DOHH2 (cell line): ENCODE measurements around the gene FHOD3.

ENCODE experiments used
- H3F3A ChIP-seq: fragments of 200-600 bp; sonication (generic), shearing (Covaris generic); 2 replicates; pipeline ENCODE4 v1.6.0; 2016; ENCODE audit warnings: antibody characterized with exemption, mild to moderate bottlenecking; ENCODE audit not compliant: control insufficient read depth, insufficient read depth
- H3K27ac ChIP-seq: fragments of 200-600 bp; sonication (generic); 2 replicates; pipeline ENCODE4 v1.5.1; 2014; ENCODE audit warnings: low read depth, mild to moderate bottlenecking, low read length, moderate library complexity
- H3K27me3 ChIP-seq: fragments of 200-600 bp; sonication (generic); 2 replicates; pipeline ENCODE4 v1.6.1; 2014; ENCODE audit warnings: mild to moderate bottlenecking, low read length, mixed read lengths; ENCODE audit not compliant: control insufficient read depth
- H3K36me3 ChIP-seq: fragments of 200-600 bp; sonication (generic); 2 replicates; pipeline ENCODE4 v1.6.1; 2014; ENCODE audit warnings: mild to moderate bottlenecking, low read length, moderate library complexity, mixed read lengths; ENCODE audit not compliant: control insufficient read depth
- H3K4me1 ChIP-seq: fragments of 200-600 bp; sonication (generic); 2 replicates; pipeline ENCODE4 v1.6.1; 2014; ENCODE audit warnings: mild to moderate bottlenecking, low read length, mixed read lengths; ENCODE audit not compliant: control insufficient read depth
- H3K4me2 ChIP-seq: fragments of 200-600 bp; sonication (generic); 2 replicates; pipeline ENCODE4 v1.6.0; 2014; ENCODE audit warnings: mild to moderate bottlenecking, low read length, moderate library complexity
- H3K4me3 ChIP-seq: fragments of 200-600 bp; sonication (generic); 2 replicates; pipeline ENCODE4 v1.5.1; 2014; ENCODE audit warnings: mild to moderate bottlenecking, low read length, mixed read lengths
- H3K79me2 ChIP-seq: fragments of 200-600 bp; sonication (generic); 2 replicates; pipeline ENCODE4 v1.6.1; 2014; ENCODE audit warnings: mild to moderate bottlenecking, low read length, mixed read lengths; ENCODE audit not compliant: control insufficient read depth
- H3K9me2 ChIP-seq: fragments of 200-600 bp; sonication (generic); replicated peaks from 2 replicates; pipeline ENCODE4 v1.6.1; 2014; ENCODE audit warnings: mild to moderate bottlenecking, low read length, mixed read lengths; ENCODE audit not compliant: control insufficient read depth
- H3K9me3 ChIP-seq: fragments of 200-600 bp; sonication (generic); 2 replicates; pipeline ENCODE4 v1.6.1; 2014; ENCODE audit warnings: antibody characterized with exemption, low read length, mixed read lengths; ENCODE audit not compliant: control insufficient read depth, insufficient read depth
- H4K20me1 ChIP-seq: fragments of 200-600 bp; sonication (generic); 2 replicates; pipeline ENCODE4 v1.6.0; 2014; ENCODE audit warnings: low read depth, mild to moderate bottlenecking, antibody characterized with exemption, low read length, moderate library complexity; ENCODE audit not compliant: control insufficient read depth, insufficient read depth
- EZH2phosphoT487 ChIP-seq: fragments of 200-600 bp; sonication (generic); IDR thresholded peaks from 2 replicates; pipeline ENCODE4 v1.6.1; 2017; ENCODE audit warnings: borderline replicate concordance, mild to moderate bottlenecking, antibody characterized with exemption, low read length, moderate library complexity, mixed read lengths
- TF ChIP-seq, protein P1 (sequence below): fragments of 200-600 bp; sonication (generic); IDR thresholded peaks from one replicate; pipeline ENCODE4 v1.5.1; 2014; ENCODE audit warnings: antibody characterized with exemption, mild to moderate bottlenecking, low read depth, low read length; ENCODE audit not compliant: poor library complexity, severe bottlenecking

The FHOD3 gene

GRCh38 chr18:36335476-36336279, 38.2 kb downstream of the FHOD3 start:
- Histone ChIP-seq H3K79me2 (no peaks in the 10 kb centered on the region), H3K36me3 (no peaks in the 10 kb centered on the region), H3K4me1 (no peaks in the 10 kb centered on the region), H3K4me2 (no peak overlapping the region), H3K9me3 (no peaks in the 10 kb centered on the region), H4K20me1 (no peaks in the 10 kb centered on the region), H3K27ac (no peak overlapping the region), H3K4me3 (no peak overlapping the region), H3K9me2 (no peaks in the 10 kb centered on the region), H3F3A (no peaks in the 10 kb centered on the region), H3K27me3 (peaks cover 6% of the 10 kb centered on the region)
- TF ChIP-seq EZH2phosphoT487 = no peak
- TF ChIP-seq, protein P1, sequence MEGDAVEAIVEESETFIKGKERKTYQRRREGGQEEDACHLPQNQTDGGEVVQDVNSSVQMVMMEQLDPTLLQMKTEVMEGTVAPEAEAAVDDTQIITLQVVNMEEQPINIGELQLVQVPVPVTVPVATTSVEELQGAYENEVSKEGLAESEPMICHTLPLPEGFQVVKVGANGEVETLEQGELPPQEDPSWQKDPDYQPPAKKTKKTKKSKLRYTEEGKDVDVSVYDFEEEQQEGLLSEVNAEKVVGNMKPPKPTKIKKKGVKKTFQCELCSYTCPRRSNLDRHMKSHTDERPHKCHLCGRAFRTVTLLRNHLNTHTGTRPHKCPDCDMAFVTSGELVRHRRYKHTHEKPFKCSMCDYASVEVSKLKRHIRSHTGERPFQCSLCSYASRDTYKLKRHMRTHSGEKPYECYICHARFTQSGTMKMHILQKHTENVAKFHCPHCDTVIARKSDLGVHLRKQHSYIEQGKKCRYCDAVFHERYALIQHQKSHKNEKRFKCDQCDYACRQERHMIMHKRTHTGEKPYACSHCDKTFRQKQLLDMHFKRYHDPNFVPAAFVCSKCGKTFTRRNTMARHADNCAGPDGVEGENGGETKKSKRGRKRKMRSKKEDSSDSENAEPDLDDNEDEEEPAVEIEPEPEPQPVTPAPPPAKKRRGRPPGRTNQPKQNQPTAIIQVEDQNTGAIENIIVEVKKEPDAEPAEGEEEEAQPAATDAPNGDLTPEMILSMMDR = no peak

GRCh38 chr18:36337679-36338402, 40.3 kb downstream of the FHOD3 start:
- Histone ChIP-seq H3K79me2 (no peaks in the 10 kb centered on the region), H3F3A (no peaks in the 10 kb centered on the region), H3K4me2 (no peak overlapping the region), H3K27ac (no peak overlapping the region), H3K9me3 (no peaks in the 10 kb centered on the region), H3K36me3 (no peaks in the 10 kb centered on the region), H3K4me1 (no peaks in the 10 kb centered on the region), H3K9me2 (no peaks in the 10 kb centered on the region), H3K27me3 (peaks cover 2% of the 10 kb centered on the region), H4K20me1 (no peaks in the 10 kb centered on the region), H3K4me3 (no peak overlapping the region)
- TF ChIP-seq, protein P1 = no peak
- TF ChIP-seq EZH2phosphoT487 = no peak

DNA sequence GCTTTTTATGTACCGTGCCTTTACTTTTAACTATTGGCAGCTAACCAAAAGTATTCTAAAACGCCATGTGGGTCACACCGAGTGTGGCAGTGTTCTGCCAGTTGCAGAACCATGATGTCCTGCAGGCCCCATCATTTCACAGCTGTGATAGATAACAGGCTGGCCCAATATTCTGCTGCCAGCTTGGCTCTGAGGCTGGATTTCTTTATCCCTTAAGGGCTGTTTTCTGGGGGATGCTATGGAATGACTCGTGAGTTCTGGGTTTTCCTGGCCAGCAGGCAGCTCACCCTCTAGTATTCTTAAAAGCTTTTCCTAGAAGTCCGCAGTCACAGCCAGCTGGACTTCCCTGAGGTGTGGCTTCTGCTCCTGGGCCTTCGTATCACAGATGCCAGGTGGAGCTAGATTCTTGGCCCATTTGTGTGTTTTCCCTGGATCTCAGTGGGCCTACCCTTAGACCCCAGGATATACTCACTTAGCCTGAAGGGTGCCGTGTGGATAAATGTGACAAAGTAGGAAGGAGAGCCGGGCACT, 41.0 kb downstream of the FHOD3 start:
- Histone ChIP-seq H3K9me2 (no peaks in the 10 kb centered on the region), H3F3A (no peaks in the 10 kb centered on the region), H3K4me3 (no peak overlapping the region), H3K36me3 (no peaks in the 10 kb centered on the region), H3K4me2 (no peak overlapping the region), H3K27me3 (peaks cover 2% of the 10 kb centered on the region; the same call in 1 of the 2 replicates), H3K79me2 (no peaks in the 10 kb centered on the region), H3K9me3 (no peaks in the 10 kb centered on the region), H4K20me1 (no peaks in the 10 kb centered on the region), H3K27ac (no peak overlapping the region), H3K4me1 (no peaks in the 10 kb centered on the region)
- no peak for TF ChIP-seq EZH2phosphoT487
- TF ChIP-seq, protein P1 = no peak
